ENCODE measurements around the gene RSPH9. TPM values are rescaled to one million over a fixed set of nuclear protein-coding genes. Genes with fewer than 3 reads are reported as not detected.

Gene RSPH9
- total and polyA plus RNA-seq, 2 donors (not counting 3 experiments of a cell fraction or from before 2014, with no cell fraction given), result 0.18 to 0.27 TPM

- H3K4me3 ChIP-seq (replicated peaks in 1 of 3; ENCODE audit: insufficient read depth in 1 of 3, low read depth in 1 of 3, low read length in 3 of 3), result no peak overlapping the region
- no peak overlapping the region for H3K27ac ChIP-seq (ENCODE audit: insufficient read depth, low read depth, low read length)
- CTCF ChIA-PET, result interaction anchor here (0.8 to 7.1 kb wide), 8 partner anchors 10 to 409 kb away, joined by 3 to 177 read pairs (median 4); no protein-coding TSS in a partner anchor
- dilution Hi-C loops (cut with MboI; ENCODE audit: extremely low pct_ligation_motif_present, low sequenced_read_pairs), result no loop called here
- H3K9me3 ChIP-seq (replicated peaks; ENCODE audit: control insufficient read depth, insufficient read depth, low read length), result no peaks in the 10 kb centered on the region
- H3K9ac ChIP-seq (replicated peaks; ENCODE audit: extremely low read depth, insufficient read depth, low read length), result no peak overlapping the region
- no TSS peak for BruUV-seq (replicated peaks)
- H3K36me3 ChIP-seq (ENCODE audit: control insufficient read depth in 2 of 2, extremely low read depth in 1 of 2, insufficient read depth in 2 of 2, low read length in 2 of 2), result peaks cover 2 to 32% of the 10 kb centered on the region in 2 experiments
- no peaks in the 10 kb centered on the region for H3K79me2 ChIP-seq (ENCODE audit: control insufficient read depth, insufficient read depth, low read length)
- intact Hi-C loops (cut with micrococcal nuclease), result no loop called here
- FAIRE-seq, result no peak
- H3K27me3 ChIP-seq (ENCODE audit: control insufficient read depth in 2 of 2, insufficient read depth in 2 of 2, low read length in 2 of 2), result no peaks in the 10 kb centered on the region
- TF ChIP-seq JUN (IDR thresholded peaks at IDR 0.05; ENCODE audit: borderline replicate concordance, insufficient read depth, insufficient read length, low read depth), result no peak
- no peak for TF ChIP-seq GATA2 (IDR thresholded peaks at IDR 0.05; ENCODE audit: insufficient read depth, insufficient read length, low read depth, low read length)
- no peak for TF ChIP-seq POLR2A (IDR thresholded peaks at IDR 0.05; ENCODE audit: low read depth, low read length)
- no peak for TF ChIP-seq EZH2 (IDR thresholded peaks at IDR 0.05; ENCODE audit: borderline replicate concordance, low read depth, low read length, severe bottlenecking)
- no peak for TF ChIP-seq CTCF (IDR thresholded peaks at IDR 0.05; ENCODE audit: extremely low read depth in 1 of 2, insufficient read depth in 1 of 2, low read depth in 1 of 2, low read length in 2 of 2)
- no peak for TF ChIP-seq MYC (IDR thresholded peaks at IDR 0.05; ENCODE audit: low read depth, low read length)
- TF ChIP-seq, protein P1, sequence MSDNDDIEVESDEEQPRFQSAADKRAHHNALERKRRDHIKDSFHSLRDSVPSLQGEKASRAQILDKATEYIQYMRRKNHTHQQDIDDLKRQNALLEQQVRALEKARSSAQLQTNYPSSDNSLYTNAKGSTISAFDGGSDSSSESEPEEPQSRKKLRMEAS (IDR thresholded peaks at IDR 0.05; ENCODE audit: insufficient read depth, insufficient read length), result no peak
- TF ChIP-seq POLR2AphosphoS5 (IDR thresholded peaks at IDR 0.05; ENCODE audit: insufficient read depth, low read depth, low read length), result no peak
- TF ChIP-seq FOS (IDR thresholded peaks at IDR 0.05; ENCODE audit: borderline replicate concordance, insufficient read depth, low read length), result no peak
- no peak overlapping the region for H3K4me2 ChIP-seq (ENCODE audit: insufficient read depth, low read length)
- no peaks in the 10 kb centered on the region for H4K20me1 ChIP-seq (replicated peaks; ENCODE audit: control insufficient read depth, extremely low read depth, insufficient read depth, low read length)
- no peak for DNase-seq (ENCODE audit: low read depth, low spot score)
- no peaks in the 10 kb centered on the region for H3K9me1 ChIP-seq (replicated peaks; ENCODE audit: control insufficient read depth, extremely low read depth, insufficient read depth, low read length)
- no peak overlapping the region for H2AFZ ChIP-seq (ENCODE audit: low read depth, low read length)
- H3K4me1 ChIP-seq (ENCODE audit: control insufficient read depth, extremely low read depth, insufficient read depth, low read length), result peaks cover 5% of the 10 kb centered on the region
- POLR2A ChIA-PET, result interaction anchor here (1.1 kb wide), 1 partner anchor 100 kb away, joined by 3 read pairs; the partner anchor contains the start of gene VEGFA
Observed at GRCh38 chr6:43670623-43670986, 25.8 kb downstream of the RSPH9 start.

Data from endothelial cell of umbilical vein (primary cell).